Activated T-helper 9 cell treated with anti-CD3 and anti-CD28 coated beads, Interleukin-2, amount 50 U/mL, for 16 hours (primary cell): Measurements from ENCODE around the gene VPS13A.
"Not testable (repeated sequence)": the region's sequence is repeated elsewhere in the genome, so short reads cannot be mapped to it uniquely, and the experiment has no call there.

ENCODE experiments used
- DNase-seq: peaks from one replicate; pipeline ENCODE4 v3.0.0-alpha.2; 2020; ENCODE audit warnings: low read depth

Gene VPS13A

GRCh38 chr9:77424993-77425392 lies 247.7 kb downstream of the VPS13A start:
- DNase-seq, result no peak

GRCh38 chr9:77426712-77427111 lies 249.4 kb downstream of the VPS13A start:
- no peak for DNase-seq

DNA sequence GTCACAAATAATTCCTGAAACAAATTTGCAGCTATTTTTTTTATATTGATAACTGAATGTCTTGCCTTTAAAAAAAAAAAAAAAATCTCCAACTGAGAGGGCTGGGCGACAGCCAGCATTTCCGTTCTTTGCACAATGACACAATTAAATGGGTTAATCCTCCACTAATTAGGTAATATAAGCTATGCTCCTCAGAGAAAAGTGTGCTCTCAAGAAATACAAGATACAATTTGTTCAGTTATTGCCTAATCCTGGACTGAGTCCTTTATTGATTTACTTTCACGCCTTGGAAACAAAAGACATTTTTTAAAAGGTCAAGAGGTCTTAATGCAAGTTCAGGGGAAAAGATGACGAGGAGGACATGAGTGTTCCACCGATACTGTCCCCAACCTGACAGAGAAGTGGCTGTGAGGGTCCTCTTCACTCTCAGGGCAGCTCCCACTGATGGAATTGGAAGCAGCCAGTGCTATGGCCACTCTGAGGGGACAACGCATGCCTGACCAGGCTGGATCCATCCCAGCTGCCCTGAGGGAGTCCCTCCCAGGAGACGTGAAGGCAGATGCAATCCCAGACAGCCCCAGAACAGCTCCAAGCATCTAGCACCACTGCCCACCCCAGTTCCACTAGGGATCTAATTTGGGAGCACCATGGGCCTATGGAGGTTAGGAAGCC lies 250.1 kb downstream of the VPS13A start:
- no peak for DNase-seq

DNA sequence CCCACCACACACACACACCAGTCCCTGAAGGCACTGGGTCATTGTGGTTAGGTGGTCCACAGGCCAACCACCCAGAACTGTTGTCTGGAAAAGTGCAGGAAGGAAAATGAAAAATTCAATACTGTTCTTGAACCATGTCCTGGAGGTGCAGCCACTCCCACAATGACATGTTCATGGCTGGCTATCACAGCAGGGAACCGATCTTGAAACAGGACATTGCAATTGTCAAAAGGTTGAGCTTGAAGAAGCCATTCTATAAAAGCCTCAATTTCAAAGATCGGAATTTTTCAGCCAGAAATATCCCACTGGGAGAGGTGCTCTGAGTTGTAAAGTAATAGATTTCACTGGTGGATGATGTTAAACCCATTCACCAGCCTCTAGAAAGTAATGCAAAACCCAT lies 252.6 kb downstream of the VPS13A start:
- DNase-seq, result no peak

- DNase-seq, result no peak
These were observed 254.7 kb downstream of the VPS13A start for GRCh38 chr9:77432053-77432452.

DNA sequence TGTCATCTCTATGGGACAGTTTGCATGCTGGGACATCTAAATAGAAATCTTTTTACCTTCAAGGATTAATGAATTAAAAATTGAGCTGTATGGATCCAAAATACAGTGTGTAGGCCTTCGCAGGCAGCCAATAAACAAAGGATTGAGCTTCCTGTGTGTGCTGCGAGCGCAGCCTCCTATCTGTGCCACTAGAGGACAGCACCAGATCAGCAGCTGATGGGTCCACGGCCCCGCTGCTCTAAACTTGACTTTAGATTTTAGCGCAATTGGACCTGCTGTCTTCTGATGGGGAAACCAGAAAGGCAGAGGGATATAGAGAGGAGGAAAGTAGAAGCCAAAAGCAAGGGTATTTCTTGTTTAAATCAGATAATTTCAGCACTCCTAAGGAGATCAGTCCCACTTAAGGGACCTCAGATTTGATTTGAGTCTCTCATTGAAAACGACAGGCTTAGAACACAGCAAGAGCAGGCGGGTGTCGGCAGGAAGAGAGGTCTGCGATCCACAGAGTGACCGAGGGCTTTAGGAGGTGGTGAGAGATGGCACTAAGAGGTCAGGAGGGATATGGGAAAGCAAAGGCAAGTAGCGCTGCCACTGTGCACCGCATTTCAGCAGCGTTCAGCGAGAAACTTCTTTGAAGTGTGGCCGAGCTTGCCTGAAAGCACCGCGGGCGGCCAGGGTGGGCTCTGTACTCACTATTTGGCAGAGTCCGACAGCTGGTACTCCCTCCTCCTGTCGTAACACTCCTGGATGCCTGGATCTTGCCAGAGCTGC lies 256.5 kb downstream of the VPS13A start:
- DNase-seq, result no peak

- no peak for DNase-seq
These were observed 257.9 kb downstream of the VPS13A start for GRCh38 chr9:77435277-77435676.

DNA sequence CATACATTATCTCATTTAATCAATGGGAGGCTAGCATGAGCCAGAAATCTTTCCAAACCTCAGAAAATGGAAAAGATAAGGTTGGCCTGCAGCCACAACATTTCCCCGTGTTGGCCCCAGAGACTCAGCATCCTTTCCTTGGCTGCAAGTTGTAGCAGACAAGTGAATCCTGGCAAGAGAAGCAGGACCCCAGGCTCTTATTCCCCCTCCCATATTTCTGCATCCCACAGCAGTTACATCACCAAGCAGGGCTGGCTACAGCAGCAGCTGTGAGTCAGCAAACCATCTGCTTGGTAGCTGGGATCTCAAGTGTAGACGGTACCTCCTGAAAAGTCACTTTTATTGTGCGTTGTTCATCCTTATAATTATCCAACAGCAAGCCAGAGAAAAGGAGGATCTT lies 258.4 kb downstream of the VPS13A start:
- no peak for DNase-seq

DNA sequence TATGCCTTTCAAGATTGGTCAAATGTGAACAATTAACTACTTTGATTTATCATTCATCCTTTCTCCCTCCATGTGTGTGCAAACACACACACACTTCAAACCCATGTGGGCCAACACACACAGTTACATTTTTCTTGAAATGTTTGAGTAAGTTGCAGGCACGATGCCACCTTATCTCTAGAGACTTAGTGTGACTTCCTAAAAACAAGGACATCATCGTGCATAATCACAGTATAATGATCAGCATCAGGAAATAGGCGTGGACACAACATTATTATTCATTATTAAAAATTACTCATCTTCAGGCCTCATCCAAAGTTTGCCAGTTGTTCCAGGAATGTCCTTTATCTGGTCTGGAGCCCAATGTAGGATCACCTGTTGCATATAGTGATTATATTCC lies 261.3 kb downstream of the VPS13A start:
- DNase-seq, result no peak

- no peak for DNase-seq
These were observed 262.7 kb downstream of the VPS13A start for GRCh38 chr9:77440057-77440456.

GRCh38 chr9:77441124-77441523 lies 263.8 kb downstream of the VPS13A start:
- not testable (repeated sequence) for DNase-seq

GRCh38 chr9:77442436-77442835 lies 265.1 kb downstream of the VPS13A start:
- DNase-seq, result no peak

DNA sequence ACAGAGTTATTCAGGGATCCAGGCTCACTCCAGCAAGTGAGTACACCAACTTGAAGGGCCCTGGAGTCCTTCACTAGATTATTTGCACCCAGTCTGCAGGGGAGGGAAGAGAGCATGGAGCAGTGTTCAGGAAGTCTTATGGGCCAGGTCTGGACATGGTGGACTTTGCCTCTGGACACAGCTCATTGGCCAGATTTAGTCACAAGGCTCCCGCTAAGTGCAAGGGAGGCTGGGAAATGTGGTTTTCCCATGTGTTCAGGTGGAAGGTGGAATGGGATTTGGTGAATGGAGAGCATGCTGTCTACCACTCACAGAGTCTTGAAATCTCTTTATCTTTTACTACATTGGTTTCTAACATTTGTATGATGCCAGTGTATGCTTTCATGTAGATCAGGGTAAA lies 270.3 kb downstream of the VPS13A start:
- DNase-seq, result no peak

DNA sequence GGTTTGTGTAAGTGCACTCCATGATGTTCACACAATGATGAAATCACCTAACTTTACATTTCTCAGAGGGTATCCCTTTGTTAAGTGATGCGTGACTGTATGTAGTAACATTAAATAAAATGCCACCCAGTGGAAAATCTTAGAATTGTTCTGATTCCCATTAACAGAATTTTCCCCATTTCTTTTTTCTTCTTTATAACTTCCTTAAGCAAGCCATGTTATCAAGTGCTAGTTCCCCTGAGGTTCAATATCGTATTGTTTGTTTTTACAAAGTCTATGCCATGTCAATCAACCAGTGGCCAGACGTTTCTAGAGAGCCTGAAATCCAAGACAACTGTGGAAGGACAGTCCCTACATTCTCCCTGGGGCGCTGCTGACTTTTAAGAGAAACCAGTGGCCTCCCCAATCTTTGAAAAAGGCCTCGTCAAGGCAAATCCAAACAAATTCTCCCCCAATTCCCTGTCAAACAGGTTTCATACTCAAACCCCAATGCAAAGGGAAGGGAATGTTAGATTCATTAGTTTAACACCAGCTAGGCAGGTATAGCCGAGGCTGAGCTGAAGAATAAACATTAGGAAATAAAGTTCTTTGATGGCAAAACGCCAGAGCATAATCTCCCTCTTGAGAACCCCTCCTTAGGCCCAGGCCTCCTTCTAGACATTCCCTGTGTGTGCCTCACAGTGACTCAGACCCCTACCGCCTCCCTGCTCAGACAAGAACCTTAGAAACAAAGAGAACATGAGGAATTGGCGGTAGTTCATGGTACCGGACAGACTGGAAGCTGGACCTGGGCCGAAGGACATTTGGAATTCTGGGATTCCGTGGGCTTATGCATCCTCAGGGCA lies 272.1 kb downstream of the VPS13A start:
- DNase-seq, result no peak

DNA sequence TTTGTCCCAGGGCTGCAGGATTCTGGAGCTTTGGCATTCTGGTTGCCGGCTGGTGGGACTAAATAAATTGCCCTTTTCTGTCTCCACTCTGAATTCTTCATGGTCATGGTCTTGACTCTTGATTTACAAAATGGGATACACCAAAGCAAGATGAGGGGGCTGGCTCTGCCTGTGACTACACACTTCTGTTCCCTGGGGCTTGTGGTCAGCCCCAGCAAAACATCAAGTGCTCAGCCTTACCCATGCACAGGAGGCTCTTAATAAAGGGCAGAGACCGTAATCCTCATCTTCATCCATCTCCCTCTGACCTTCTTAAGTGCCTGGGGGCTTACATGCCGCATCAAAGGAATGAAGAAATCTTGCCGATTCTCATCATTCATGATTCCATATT lies 272.7 kb downstream of the VPS13A start:
- no peak for DNase-seq

DNA sequence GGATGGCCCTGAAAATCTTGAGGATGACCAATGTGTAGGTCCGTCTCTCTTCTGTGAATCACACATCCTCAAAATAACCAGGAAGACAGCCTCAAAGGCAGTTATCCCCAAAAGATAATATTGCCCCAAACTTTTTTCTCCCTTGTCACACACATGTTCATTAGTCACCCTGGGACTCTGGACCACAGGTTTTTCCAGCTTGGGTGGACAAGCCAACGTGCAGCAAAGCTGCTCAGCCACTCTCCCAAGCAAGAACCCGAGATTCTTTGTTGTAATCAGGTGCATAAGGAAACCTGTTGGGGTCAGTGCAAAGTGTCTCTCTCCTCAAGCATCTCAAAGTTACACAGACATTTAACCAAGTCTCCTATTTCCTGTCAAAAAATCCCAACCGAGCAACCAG lies 274.2 kb downstream of the VPS13A start:
- DNase-seq, result no peak

DNA sequence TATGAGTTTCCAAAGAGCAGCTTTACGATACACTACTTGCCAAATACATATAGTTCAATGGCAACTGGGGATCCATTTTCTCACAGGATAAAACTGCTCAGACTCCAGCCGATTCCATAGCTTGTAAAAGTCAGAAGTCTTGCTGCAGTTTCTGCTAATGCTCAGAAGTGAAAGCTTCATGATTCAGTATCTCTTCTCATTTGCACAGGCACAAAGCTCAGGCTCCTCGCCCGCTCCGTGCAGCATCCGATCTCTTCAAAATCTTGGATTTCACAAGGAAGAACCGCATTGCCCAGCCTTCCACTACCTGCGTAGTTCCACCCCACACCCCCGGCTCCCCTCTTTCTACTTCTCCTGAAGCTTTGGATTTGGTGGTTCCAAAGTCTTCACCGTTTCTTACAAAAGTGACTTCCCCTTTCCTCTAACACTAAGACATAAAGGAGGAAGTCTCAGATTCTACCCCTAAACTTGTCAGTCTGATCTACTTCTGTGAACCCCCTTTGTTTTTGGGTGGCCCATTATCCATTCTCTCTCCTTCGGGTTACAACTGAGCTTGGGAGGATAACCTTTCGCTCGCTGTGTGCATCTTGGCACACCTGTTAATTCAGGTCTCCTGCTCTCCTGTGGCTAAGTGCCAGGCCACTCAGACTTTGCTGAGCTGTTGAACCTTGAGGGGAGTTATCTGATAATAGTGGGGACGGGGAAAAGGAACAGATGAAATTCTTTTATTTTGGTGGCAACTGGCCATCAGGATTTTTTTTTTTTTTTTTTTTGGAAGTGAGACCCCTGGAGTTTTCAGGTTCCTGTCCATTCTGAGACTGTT lies 276.7 kb downstream of the VPS13A start:
- DNase-seq, result no peak

DNA sequence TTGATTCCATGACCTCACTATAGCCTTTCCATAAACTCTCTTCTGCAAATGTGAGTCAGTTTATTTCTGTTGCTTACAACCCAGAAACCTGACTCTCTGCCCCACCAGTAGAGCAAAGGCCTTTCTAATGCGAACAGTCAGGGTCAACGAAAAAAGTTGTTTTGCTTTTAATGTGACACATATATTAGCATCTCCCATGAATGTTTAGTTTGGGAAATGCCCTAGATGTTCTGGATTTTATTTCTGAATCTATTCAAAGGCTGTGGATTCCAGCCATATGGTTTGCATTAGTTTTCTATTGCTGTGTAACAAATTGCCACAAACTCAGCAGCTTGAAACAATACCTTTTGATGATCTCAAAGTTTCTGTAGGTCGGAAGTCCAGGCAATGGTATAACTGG lies 277.3 kb downstream of the VPS13A start:
- DNase-seq, result no peak

- DNase-seq, result no peak
These were observed 278.1 kb downstream of the VPS13A start for GRCh38 chr9:77455312-77455927.

DNA sequence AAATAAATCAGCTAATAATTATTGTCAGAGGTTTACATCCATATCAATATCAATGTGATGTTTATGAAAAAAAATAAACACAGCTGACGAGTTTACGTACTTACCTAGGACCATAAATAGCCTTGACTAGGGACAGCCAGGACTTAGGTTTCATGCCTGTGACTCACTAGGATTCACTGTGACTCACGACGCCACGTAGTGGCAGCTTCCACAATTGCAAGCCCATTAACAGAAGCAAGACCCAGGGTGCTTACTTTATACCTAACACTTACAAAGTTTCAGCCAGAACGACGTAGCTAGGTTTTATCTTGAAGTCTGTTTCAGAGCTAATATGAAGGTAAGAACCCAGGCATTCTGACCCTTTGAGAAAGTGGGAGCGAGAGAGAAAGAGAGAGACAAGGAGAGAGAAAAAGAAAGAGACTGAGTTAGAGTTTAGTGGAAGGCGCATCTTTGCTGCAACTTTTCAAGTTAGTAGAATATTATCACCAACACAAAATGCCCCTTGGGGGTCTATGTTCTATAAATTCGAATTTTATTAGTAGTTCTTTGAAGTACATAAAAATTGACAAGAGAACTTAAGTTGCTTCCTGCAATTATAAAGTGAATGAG lies 279.6 kb downstream of the VPS13A start:
- peak; percentile 67 for DNase-seq
